DND-41 (cell line): Measurements from ENCODE around the gene ZNF277.

Source experiments
- CTCF ChIP-seq: IDR thresholded peaks from 2 replicates; pipeline ENCODE4 v1.5.1; 2012; ENCODE audit warnings: borderline replicate concordance, low read length, moderate library complexity, mild to moderate bottlenecking; ENCODE audit not compliant: poor library complexity, severe bottlenecking; ENCODE audit errors: extremely low read depth
- EZH2 ChIP-seq: IDR thresholded peaks from 3 replicates; pipeline ENCODE4 v1.6.1; 2012; ENCODE audit warnings: borderline replicate concordance, low read depth, mild to moderate bottlenecking, moderate library complexity, low read length, inconsistent platforms; ENCODE audit not compliant: severe bottlenecking

GRCh38 chr7:112255388-112255720 is 48.9 kb downstream of the ZNF277 start:
- TF ChIP-seq CTCF (no peak), EZH2 (no peak)
